Measurements from ENCODE around the gene STX10. TPM values are rescaled to one million over a fixed set of nuclear protein-coding genes. Genes with fewer than 3 reads are reported as not detected.

STX10 gene
- total RNA-seq, 2 donors from 2014 or later = 30.8 to 83.4 TPM

DNA sequence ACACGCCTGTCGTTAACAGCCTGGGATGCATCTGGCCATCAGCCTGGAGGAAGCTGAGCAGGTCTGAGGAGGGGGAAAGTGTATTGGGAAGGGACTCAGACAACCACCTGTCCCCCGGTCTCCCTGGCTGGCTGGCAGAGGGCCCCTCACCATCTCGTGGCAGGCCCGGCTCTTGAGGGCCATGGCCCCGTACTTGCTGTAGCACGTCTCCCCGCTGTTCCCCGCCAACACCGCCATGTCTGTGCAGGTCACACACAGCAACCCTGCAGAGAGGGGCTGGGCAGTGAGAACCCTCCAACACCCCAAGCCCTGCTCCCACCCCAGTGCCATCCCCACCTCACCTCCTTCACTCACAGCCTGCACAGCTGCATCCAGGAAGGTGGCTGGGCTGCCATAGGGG is 37.6 kb downstream of the STX10 start:
- TF ChIP-seq CTCF (IDR thresholded peaks at IDR 0.05) = no peak
- no peak overlapping the region for H3K27ac ChIP-seq
- no peaks in the 10 kb centered on the region for H3K9me3 ChIP-seq
- no peaks in the 10 kb centered on the region for H3K27me3 ChIP-seq (replicated peaks; ENCODE audit: insufficient read depth)
- H3K4me1 ChIP-seq (ENCODE audit: control insufficient read depth in 1 of 2, low read depth in 2 of 2) = peaks cover 9 to 20% of the 10 kb centered on the region in 2 donors
- no peak overlapping the region for H3K4me3 ChIP-seq
- H3K36me3 ChIP-seq = peaks cover 16% of the 10 kb centered on the region
- ATAC-seq (ENCODE audit: insufficient number of reproducible peaks, low FRiP score, low read depth) (no peak), DNase-seq (ENCODE audit: low spot score) (no peak)

DNA sequence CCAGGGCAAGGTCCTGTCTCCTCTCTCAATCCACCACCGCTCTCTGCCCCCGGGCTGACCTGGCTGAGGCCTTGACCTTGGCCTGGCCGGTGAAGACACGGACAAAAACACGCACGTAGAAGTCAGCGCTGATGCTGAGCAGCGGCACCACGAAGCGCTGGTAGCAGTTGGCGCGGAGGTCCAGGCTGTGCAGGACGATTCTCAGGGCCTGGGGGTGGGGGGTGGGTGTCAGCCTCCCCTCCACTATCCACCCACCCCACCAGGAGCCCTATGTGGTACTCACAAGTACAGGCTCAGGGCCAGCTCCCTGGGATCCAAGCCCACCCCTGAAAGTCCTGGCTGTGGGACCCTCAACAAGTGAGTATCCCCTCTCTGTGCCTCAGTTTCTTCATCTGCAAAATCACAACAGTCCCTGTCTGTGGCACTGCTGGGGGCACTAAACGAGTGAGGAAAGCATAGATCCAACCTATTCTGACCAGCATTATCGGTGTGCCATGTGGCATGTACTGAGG is 40.0 kb downstream of the STX10 start:
- DNase-seq (ENCODE audit: low spot score) = no peak
- TF ChIP-seq CTCF (IDR thresholded peaks at IDR 0.05) = no peak
- no peaks in the 10 kb centered on the region for H3K27me3 ChIP-seq (replicated peaks; ENCODE audit: insufficient read depth)
- no peak overlapping the region for H3K27ac ChIP-seq
- H3K36me3 ChIP-seq = peaks cover 16% of the 10 kb centered on the region
- no peaks in the 10 kb centered on the region for H3K9me3 ChIP-seq
- H3K4me1 ChIP-seq (ENCODE audit: control insufficient read depth in 1 of 2, low read depth in 2 of 2) = peaks cover 0 to under 1% of the 10 kb centered on the region in 2 donors
- ATAC-seq (ENCODE audit: insufficient number of reproducible peaks, low FRiP score, low read depth) = no peak
- no peak overlapping the region for H3K4me3 ChIP-seq

DNA sequence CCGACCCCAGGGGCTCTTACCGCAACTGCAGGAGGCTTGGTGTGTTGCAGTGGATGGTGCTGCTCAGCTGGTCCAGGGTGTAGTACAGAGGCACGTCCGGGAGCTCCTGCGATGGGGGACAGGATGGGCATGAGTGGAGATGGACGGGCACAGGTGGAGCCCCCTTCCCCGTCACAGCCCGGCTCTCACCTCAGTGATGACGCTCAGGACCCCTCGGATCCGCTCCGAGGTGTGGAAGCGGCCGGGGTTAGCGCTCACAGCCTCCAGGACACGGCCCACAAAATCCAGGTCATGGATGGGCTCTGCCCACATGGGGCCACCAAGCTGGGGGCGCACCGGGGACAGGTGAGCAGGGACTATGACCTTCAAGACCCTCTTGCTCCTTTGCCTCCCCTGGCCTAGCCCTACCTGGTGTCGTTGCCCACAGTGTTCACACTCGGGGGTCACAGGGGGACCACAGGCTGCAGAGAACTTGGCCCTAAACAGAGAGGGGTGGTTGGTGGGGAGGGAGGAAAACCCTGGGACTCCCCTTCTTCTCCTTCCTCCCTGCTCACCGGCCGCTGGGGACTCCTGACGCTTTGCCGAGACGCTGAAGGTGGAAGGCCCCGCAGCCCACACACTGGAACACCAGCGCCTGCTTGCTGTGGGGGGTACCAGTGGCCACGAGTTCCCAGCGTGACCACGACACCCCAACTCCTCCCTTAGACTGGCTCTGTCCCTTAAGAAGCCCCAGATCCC is 40.6 kb downstream of the STX10 start:
- no peak for TF ChIP-seq CTCF (IDR thresholded peaks at IDR 0.05)
- DNase-seq (ENCODE audit: low spot score) (no peak), ATAC-seq (ENCODE audit: insufficient number of reproducible peaks, low FRiP score, low read depth) (no peak)
- Histone ChIP-seq H3K4me3 (no peak overlapping the region), H3K36me3 (peaks cover 16% of the 10 kb centered on the region), H3K27me3 (replicated peaks; ENCODE audit: insufficient read depth) (no peaks in the 10 kb centered on the region), H3K27ac (no peak overlapping the region), H3K9me3 (no peaks in the 10 kb centered on the region), H3K4me1 (ENCODE audit: control insufficient read depth in 1 of 2, low read depth in 2 of 2) (no peaks in the 10 kb centered on the region)

DNA sequence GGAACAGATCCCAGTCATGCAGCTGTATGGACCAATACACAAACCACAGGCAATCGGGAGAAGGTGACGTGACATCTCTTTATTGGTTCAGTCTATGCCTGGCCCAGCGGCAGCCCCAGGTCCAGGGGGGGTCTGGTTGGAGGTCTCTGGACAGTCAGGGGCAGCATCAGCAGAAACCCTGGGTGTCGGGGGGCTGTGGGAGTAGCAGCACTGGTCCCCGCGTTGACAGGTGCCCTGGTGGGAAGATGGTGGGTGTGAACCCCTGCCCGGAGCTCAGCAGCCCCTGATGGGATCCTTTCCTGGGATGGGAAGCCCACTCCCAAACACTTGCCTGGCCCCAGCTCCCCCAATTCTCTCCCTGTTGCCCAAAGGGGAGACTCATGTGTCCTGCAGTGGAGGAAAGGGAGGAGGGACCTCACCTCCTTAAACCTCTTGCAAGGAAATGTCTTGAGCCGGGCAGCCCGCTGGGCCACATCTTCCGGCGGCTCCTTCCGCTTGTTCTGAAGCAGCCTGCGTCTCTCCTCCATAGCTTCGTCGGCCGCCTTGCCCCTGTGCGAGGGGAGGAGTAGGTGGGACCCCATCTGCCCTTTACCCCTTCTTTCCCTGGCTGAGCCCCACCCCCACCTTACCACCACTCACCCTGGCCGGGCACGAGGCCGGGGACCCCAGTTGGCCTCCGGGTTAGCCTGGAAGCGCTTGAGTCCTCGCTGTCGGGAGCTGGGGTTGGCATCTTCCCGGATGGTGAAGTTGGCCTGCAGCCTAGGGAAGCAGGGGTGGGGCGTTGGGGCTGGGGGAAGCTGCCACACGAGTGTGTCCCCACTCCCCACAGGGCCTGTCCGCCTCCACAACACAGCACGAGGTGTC is 45.1 kb downstream of the STX10 start:
- Histone ChIP-seq H3K4me3 (peak overlapping the region; percentile 29), H3K36me3 (peaks cover 8% of the 10 kb centered on the region), H3K4me1 (ENCODE audit: control insufficient read depth in 1 of 2, low read depth in 2 of 2) (peaks cover 13 to 32% of the 10 kb centered on the region in 2 donors), H3K27ac (peak overlapping the region in 1 of 2 donors; percentile 84), H3K9me3 (no peaks in the 10 kb centered on the region), H3K27me3 (replicated peaks; ENCODE audit: insufficient read depth) (no peaks in the 10 kb centered on the region)
- DNase-seq (ENCODE audit: low spot score) = no peak
- no peak for TF ChIP-seq CTCF (IDR thresholded peaks at IDR 0.05)
- ATAC-seq (ENCODE audit: insufficient number of reproducible peaks, low FRiP score, low read depth) = peak; percentile 5

- Histone ChIP-seq H3K4me1 (ENCODE audit: control insufficient read depth in 1 of 2, low read depth in 2 of 2) (peaks cover 13 to 37% of the 10 kb centered on the region in 2 donors), H3K9me3 (no peaks in the 10 kb centered on the region), H3K4me3 (peak overlapping the region; percentile 29), H3K27me3 (replicated peaks; ENCODE audit: insufficient read depth) (no peaks in the 10 kb centered on the region), H3K36me3 (peaks cover 6% of the 10 kb centered on the region), H3K27ac (peak overlapping the region in 1 of 2 donors; percentile 84)
- DNase-seq (ENCODE audit: low spot score) (no peak), ATAC-seq (ENCODE audit: insufficient number of reproducible peaks, low FRiP score, low read depth) (no peak)
- TF ChIP-seq CTCF (IDR thresholded peaks at IDR 0.05) = peak; percentile 74
Observed at GRCh38 chr19:13104360-13104847, 45.8 kb downstream of the STX10 start.

Data from thoracic aorta (tissue), 2 donors.